Vagina (tissue), 2 donors: ENCODE measurements around the gene MRPL55.

Experiments
- POLR2A ChIP-seq, 2 donors: fragments of 450-650 bp; IDR thresholded peaks; one replicate each; pipeline ENCODE4 v1.6.1; 2017; ENCODE audit warnings: antibody characterized with exemption in 2 of 2, mild to moderate bottlenecking in 2 of 2, moderate library complexity in 2 of 2
- TF ChIP-seq, protein P1 (sequence below), 3 experiments: fragments of 450-650 bp in 2 of 3; fragments of 200-600 bp in 1 of 3; sonication (generic) in 1 of 3; IDR thresholded peaks; one replicate each; pipeline ENCODE4 v1.5.1; 2017 to 2019; ENCODE audit warnings: antibody characterized with exemption in 3 of 3, mild to moderate bottlenecking in 2 of 3, moderate library complexity in 2 of 3

DNA sequence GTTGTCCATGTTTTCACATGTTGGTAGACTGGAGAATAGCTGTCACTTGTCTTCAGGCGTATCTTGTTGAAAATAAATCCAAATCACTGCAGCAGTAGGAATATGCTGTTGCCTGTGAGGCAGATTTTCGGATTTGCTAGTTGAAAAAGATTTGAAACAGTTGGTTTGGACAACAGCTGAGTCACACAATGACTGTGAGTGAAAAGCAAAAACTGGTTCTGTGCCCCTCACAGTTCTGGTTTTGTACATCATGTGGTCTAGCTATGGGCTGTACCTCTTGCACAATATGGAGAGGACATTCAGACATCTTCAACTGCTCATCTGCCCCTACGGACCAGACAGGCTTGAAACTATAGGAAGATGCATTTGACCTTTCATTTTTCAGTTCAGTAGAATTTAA is 24.8 kb downstream of the MRPL55 start:
- no peak for TF ChIP-seq POLR2A (IDR thresholded peaks at IDR 0.05)
- TF ChIP-seq, protein P1, sequence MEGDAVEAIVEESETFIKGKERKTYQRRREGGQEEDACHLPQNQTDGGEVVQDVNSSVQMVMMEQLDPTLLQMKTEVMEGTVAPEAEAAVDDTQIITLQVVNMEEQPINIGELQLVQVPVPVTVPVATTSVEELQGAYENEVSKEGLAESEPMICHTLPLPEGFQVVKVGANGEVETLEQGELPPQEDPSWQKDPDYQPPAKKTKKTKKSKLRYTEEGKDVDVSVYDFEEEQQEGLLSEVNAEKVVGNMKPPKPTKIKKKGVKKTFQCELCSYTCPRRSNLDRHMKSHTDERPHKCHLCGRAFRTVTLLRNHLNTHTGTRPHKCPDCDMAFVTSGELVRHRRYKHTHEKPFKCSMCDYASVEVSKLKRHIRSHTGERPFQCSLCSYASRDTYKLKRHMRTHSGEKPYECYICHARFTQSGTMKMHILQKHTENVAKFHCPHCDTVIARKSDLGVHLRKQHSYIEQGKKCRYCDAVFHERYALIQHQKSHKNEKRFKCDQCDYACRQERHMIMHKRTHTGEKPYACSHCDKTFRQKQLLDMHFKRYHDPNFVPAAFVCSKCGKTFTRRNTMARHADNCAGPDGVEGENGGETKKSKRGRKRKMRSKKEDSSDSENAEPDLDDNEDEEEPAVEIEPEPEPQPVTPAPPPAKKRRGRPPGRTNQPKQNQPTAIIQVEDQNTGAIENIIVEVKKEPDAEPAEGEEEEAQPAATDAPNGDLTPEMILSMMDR (IDR thresholded peaks at IDR 0.05) = no peak
